ENCODE measurements around the gene RAB2B.
"Not testable (repeated sequence)": the region's sequence is repeated elsewhere in the genome, so short reads cannot be mapped to it uniquely, and the experiment has no call there.

The RAB2B gene

GRCh38 chr14:21486640-21487087 lies 9.9 kb upstream of the RAB2B start:
- no peak for DNase-seq

- DNase-seq = no peak
Observed at GRCh38 chr14:21476523-21476924, 235 bp downstream of the RAB2B start.

- DNase-seq = no peak
Observed at GRCh38 chr14:21475767-21476522, 814 bp downstream of the RAB2B start.

DNA sequence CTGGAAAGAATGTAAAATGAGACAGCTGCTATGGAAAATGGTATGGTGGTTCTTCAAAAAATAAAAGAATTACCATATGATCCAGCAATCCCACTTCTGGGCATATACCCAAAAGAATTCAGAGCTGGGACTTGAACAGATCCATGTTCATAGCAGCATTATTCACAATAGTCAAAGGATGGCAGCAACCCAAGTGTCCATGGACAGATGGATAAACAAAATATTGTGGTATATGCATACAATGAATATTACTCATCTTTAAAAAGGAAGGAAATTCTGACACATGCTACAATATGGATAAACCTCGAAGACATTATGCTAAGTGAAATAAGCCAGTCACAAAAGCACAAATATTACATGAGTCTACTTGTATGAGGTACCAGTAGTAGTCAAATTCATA lies 9.1 kb downstream of the RAB2B start:
- DNase-seq = no peak

- peak; percentile 100 for DNase-seq
Observed at GRCh38 chr14:21455912-21456667, 20.7 kb downstream of the RAB2B start, which contains the start of gene CHD8. Gene CHD8 (minus strand): TSS chr14:21456123. CDS start chr14:21431643, 24,480 bp downstream.

DNA sequence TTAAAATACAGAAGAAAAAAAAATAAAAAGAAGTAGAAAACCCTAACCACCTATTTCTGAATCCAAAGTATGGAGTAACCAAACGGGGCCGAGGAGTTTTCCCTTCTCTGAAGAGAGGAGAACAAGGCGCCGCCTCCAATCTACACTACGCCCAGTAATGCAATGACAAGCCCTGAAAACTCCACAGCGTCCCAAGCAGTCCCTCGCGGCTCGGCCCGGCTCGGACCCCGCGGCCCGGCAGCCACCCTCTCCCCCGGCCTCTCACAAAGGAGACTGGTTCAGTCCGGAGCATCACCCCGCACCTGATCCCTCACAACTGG lies 21.2 kb downstream of the RAB2B start:
- DNase-seq = no peak

GRCh38 chr14:21454843-21455544 lies 21.8 kb downstream of the RAB2B start:
- DNase-seq = peak; percentile 58

DNA sequence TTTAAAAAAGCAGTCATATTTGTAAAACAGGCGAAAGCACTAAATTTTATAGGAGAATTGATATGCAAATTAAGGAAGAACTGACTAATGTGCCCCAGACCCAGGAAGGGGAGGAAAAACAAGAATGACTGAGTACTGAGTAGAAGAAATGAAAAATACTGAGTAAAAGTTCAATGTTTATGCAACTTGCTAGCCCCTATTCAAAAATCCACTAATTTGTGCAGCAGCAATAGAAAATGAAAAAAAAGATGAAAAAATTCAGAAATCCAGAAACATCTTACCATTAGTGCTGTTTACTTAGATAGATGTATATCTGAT lies 26.9 kb downstream of the RAB2B start:
- DNase-seq = no peak

DNA sequence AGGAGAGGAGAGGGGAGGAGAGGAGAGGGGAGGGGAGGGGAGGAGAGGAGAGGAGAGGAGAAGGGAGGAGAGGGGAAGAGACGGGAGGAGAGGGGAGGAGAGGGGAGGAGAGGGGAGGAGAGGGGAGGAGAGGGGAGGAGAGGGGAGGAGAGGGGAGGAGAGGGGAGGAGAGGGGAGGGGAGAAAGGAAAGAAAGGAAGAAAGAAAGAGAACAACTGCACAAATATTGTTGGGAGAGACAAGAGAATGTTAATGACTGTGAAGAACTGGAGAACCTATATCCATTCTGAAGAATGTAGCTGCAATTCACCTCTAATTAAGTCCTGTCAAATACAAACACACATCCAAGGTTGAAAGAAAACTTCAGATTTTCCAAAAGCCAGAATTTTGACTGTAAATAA lies 34.1 kb downstream of the RAB2B start:
- DNase-seq = not testable (repeated sequence)

DNA sequence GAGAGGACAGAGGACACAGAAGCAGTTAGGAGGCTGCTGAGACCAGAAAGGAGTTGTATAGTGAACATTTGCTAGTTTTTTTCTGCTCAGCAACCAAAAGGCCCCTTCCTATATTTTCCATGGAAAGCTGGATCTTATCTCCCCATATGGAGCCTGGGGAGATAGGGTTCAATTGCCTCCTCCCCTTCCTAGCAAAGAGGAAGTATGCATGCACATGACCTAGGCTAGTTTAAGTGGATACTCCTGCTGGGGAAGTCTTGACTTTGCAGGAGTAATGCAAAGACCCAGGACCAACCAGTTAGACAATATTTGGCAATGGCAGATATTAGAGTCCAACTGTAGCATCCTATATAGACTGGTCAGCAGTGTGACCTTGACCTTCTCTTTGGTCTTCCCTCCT lies 35.9 kb downstream of the RAB2B start:
- DNase-seq = no peak

DNA sequence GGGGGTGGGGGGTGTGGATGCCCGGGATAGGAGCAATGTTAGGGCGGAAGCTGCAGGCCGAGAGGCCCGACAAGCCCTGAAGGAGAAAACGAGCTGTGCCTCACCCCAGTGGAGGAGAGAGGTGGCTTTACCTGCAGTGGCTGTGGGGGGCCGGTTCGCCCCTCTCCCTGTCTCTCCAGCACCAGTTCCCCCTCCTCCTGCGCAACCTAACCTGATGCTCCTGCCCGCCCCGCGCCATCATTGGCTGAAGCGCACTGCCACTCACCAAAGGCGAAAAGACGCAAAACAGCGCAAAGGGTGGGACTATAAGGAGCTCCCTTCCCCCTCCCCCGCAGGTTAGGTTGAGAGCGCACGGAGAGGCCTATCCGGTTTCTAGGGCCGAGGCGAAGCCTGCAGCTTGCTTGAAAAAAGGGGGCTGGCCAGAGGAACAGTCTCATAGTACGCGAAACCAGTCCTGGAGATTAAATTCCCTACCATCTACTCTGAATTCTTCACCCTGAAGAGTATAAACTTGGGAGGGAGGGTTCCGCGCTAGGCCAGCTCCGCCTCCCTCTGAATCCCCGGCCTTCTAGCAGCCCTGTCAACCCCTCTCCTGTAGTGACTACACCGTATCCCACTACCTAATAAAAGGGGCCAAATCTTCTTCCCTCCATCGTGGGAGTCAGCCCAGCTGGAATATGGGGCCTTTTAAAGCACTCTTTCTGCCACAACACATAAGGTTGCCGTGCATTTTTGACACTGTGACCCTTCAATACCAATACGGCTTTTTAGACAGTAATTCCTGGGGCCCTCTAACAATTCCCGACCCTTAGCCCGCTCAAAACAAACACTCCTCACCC lies 39.5 kb downstream of the RAB2B start:
- DNase-seq = peak; percentile 99

GRCh38 chr14:21436567-21437062 lies 40.1 kb downstream of the RAB2B start:
- no peak for DNase-seq

DNA sequence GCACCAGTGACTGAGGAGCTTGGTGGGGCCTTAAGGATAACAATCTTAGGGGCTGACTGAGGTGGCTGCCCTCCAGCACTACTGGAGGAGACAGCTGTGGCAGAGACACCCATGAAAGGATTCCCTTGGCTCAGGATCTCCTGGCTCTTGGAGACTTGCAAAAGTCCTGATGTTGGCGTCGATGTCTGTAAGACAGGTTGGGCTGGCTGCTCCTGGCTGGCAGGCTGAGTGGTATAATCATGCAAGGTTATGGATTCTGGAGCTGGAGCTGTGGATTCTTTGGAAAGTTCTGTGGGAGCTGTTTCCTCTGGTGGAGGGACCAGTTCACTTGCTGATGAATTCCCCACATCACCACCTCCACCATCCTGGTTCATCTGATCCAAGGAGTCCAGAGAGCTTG lies 45.6 kb downstream of the RAB2B start:
- no peak for DNase-seq

- no peak for DNase-seq
Observed at GRCh38 chr14:21428930-21429329, 47.8 kb downstream of the RAB2B start.

DNA sequence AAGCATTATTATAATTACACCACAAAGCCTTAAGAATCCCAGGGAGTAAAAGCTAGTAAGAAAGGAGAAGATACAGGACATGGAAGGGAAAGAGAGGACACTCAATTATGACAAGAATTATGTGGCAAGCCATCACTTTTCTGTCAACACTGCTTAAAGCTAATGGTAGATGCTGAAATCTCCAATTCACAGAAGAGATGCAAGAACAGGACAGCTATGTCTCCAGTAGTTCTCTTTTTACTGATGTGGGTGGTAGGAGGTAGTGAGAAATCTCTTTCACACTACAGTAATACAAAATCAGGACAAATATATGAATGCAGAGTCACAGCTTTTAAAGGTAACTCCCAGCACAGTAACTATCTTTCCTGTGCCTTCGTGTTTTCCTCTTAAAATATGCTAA lies 50.1 kb downstream of the RAB2B start:
- DNase-seq = no peak

- no peak for DNase-seq
Observed at GRCh38 chr14:21419528-21419927, 57.2 kb downstream of the RAB2B start.

DNA sequence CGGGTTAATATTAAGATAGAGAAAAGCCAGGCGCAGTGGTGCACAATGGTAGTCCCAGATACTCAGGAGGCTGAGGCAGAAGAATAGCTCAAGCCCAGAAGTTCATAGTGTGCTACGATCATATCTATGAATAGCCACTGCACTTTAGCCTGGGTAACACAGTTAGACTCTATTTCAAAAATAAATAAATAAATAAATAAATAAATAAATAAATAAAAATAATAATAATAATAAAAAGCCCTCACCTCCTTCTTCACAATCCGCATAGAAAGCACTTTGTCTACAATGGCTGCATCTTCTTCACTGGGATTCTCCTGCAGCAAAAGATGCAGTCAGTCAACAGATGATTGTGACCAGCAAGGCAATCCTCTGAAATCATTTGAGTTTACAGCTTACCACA lies 61.4 kb downstream of the RAB2B start:
- DNase-seq = no peak

DNA sequence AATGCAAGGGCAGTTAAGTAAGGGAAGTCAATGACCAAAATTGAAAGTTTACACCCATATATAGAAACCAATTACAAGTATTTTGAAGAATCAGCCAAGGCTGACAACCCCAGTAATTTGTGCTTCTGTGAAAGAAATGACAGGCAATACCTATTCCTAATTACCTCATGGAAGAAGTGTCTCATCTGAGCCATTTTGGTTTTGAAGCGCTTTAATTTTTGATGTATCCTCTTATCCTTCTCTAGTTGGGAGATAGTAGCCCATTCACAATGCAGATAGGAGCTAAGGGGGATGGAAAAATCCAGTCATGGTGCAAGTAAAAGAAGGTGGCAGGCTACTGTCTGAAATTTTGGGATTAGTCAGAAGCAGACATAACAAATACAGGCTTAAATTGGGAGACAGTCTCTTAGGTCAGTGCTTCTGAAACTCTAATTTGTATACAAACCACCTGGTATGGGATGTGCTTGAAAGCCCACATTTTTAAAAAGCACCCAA lies 62.6 kb downstream of the RAB2B start:
- DNase-seq = no peak

Measured in CD4-positive, alpha-beta T cell treated with Interleukin-17A for 1 hour (primary cell).